Embryonic facial prominence (tissue), 1 donor: ENCODE results near the gene ST8SIA6.
"Not testable (repeated sequence)": the region's sequence is repeated elsewhere in the genome, so short reads cannot be mapped to it uniquely, and the experiment has no call there.

ENCODE experiments used
- DNase-seq: peaks from one replicate; pipeline ENCODE4 v3.0.0-alpha.2; 2016; ENCODE audit errors: extremely low spot score

The ST8SIA6 gene

DNA sequence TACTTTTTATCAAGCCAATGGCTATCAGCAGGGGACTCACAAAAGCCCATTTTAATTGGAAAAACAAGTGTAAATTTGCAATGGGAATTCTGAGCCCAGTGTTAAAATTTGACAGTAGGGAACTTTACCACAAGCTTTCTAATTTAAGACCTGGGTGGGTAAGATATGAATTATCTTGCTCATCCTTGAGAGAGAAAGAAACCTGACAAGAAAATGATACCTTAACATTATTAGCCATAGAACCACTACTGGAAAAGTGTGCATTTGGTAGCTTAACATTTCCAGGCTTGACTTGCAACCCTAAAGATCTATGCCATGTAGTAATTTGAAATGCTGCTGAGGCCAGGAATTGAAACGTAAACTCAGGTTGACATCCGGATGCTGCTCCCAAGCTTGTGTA lies 2.7 kb upstream of the ST8SIA6 start:
- DNase-seq = no peak

GRCh38 chr10:17456032-17456548 lies 1.7 kb upstream of the ST8SIA6 start:
- no peak for DNase-seq

- DNase-seq = no peak
Measured at GRCh38 chr10:17455015-17455520, 673 bp upstream of the ST8SIA6 start.

GRCh38 chr10:17453373-17454091 lies 863 bp downstream of the ST8SIA6 start:
- no peak for DNase-seq

DNA sequence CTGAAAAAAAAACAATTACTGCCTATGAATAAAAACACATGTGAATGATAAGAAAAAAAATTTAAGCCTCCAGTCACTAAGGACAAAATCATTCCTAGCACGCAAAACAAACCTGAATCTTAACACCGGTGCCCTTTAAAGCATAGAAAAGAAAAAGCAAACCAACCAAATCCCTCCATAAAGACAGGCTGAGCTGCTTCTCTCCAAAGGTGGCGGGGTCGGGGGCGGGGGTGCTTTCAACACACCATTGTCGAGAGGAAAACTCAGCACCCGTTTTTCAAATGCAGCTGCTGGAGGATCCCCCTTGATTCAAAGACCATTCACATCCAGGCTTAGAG lies 1.4 kb downstream of the ST8SIA6 start:
- DNase-seq = no peak

- DNase-seq = no peak
Measured at GRCh38 chr10:17452060-17452841, 2.1 kb downstream of the ST8SIA6 start.

DNA sequence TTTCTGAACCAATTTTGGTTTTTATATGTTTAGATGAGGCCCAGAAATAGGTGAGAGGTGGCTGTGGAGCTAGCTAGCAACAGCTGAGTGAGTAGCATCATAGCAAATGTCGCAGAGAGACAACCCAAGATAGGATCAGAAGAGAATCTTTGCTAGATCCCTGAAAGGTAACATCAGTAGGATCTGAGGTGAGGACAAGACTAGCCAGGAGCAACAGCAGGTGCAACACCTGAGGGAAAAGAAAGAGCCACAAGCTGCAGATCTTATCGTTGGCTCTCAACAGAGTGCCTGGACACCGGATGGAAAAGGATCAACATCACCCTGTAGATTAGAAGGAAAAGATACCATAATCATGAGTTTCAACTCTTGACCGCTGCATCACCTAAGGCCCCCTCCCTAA lies 4.4 kb downstream of the ST8SIA6 start:
- no peak for DNase-seq

DNA sequence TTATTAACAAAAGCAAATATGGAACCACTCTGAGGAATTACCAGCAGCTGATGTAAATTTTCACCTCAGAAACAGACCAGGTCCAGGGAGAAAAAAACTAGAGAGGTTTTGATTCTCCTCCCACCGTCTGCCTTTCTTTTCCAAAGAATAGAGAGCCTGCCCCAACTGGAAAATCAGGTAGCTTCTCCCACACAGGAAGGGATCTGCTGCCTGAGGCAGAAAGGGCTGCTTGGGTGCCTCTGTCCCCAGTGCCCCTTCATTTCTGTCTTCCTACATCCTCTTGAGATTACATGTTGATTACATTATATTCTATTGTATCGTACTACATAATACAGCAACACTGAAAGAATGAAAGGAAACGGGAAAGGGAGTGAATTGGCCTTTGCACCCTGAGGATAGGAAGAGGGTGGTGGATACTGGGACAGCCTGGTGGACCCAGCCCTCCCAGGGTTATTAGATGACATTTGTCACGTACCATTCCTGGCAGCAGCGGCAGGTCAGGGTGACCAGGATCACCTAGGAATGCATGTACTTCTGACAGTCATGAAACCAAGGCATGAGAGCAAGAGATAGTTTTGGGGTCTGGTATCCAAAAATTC lies 8.9 kb downstream of the ST8SIA6 start:
- no peak for DNase-seq

DNA sequence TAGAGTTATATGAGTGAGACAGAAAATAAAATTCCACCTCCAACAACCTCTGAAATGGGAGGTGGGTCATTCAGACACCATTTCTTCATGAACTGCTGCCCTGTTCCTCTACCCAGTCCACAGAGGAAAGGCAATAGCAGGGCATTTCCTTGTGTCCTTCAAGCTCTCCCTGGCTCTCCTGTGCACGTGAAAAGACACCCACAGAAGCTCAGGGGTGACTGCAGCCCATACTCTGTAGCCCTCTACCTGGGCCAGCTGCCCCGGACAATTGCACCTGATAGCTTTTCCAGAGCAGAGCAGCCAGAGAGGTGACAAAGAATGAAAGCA lies 10.0 kb downstream of the ST8SIA6 start:
- no peak for DNase-seq

DNA sequence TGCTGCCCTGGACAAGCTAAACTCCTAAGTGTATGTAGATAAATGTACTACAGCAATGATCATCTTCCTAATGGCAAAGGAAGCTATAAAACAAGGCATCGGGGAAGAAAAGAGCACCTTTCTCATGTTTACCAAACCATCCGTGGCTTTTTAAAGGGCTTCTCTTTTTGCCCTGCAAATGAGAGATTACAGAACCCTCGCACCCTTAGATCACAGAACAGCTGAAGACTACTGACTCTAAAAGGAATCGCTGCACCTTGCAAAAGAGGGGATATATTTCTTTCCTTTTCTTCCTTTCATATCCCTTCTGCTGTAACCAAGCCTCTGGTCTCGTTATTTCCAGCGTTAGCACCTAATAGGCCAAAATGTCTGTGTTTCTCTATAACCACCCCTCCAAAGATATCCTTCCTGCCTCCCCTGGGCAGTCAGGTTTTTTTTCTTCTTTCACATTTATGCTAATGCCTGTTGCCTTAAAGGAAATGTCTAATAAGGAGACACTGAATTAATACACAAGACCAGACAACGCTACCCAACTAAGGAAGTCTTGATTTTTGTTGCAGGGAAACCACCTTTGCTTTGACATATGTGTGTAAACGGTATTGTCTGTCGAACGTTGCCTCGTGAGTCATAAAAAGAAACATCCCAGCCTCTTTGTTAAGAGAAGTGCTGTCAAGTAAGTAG lies 10.5 kb downstream of the ST8SIA6 start:
- no peak for DNase-seq

DNA sequence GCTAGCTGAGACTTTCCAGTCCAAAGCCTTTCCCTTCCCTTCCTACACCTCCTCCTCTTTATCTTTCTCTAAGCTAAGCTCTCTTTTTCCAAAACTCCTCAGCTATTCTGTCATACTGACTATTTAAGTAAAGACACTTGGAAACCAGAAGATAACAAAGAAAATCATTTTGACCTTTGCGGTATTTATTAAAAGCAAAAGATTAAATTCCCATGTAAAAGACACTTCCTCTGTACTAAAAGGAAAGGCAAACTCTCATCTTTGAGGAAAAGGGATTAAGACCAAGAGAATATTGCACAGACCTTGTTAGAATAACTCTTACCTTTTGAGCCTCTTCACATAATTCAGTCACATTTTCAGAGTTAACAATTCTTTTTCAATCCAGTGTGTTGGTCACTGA lies 15.8 kb downstream of the ST8SIA6 start:
- no peak for DNase-seq

GRCh38 chr10:17436578-17436977 lies 17.8 kb downstream of the ST8SIA6 start:
- not testable (repeated sequence) for DNase-seq

DNA sequence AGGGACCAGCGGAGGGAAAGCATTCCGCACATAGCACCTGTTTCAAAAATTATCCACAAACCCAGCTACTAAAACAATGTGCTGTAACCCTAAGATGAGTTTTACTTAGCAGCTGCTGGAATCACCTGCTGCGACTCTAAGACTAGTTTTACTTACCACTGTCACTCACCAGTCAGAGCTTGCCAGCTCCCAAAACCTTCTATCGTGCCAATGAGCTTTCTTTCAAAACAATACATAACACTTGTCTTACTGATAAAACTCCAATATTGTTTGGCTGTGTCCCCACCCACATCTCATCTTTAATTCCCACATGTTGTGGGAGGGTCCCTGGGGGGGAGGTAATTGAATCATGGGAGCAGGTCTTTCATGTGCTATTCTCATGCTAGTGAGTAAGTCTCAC lies 18.4 kb downstream of the ST8SIA6 start:
- no peak for DNase-seq

GRCh38 chr10:17435187-17435586 lies 19.2 kb downstream of the ST8SIA6 start:
- DNase-seq = no peak

GRCh38 chr10:17432723-17433122 lies 21.7 kb downstream of the ST8SIA6 start:
- DNase-seq = no peak

DNA sequence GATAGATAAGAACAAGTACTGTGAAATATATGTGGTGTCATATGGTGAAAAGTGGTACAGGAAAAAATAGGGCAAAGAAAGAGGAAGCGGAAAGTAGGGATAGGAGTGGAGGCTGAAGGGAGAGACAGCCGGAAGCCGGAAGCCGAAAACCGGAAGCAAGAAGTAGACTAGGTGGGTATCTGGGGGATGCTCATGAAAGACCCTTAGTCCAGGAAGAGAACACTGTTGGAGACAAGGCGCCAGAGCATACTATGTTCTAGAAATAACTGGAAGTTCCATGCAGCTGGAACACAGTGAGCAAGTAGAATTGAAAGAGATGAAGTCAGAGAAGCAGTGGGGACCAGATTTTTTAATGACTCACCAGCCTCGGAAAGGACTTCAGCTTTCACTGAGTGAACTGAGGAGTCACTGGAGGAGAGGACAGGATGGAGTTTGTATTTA lies 22.5 kb downstream of the ST8SIA6 start:
- DNase-seq = no peak

DNA sequence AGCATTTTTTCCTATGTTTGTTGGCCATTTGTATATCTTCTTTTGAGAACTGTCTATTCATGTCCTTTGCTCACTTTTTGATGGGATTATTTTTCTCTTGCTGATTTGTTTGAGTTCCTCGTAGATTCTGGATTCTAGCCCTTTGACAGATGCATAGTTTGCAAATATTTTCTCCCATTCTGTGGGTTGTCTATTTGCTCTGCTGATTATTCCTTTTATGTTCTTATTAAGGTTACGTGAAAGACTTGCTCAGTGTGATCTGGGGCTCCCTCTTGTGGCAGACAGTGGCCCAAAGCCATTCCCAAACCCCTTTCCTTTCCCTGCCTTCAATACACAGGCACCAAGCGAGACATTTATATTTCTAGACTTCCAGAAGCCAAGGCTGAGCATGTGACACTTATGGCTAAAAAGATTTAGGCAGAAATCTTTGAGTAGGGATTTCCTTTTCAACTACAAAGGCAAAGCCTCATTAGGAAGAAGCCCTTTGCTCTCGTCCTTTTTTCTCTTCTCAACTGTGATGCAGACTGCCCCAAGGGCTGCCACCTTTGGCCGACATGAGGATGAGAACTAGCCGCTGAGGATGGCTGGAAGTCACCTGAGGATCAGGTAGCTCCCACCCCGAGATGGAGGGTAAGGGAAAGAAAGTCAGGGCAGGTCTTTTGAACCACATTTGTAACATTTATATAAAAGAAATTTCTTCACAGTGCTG lies 23.6 kb downstream of the ST8SIA6 start:
- peak; percentile 56 for DNase-seq

- no peak for DNase-seq
Measured at GRCh38 chr10:17429490-17429889, 24.9 kb downstream of the ST8SIA6 start.

- no peak for DNase-seq
Measured at GRCh38 chr10:17428351-17429097, 25.9 kb downstream of the ST8SIA6 start.

DNA sequence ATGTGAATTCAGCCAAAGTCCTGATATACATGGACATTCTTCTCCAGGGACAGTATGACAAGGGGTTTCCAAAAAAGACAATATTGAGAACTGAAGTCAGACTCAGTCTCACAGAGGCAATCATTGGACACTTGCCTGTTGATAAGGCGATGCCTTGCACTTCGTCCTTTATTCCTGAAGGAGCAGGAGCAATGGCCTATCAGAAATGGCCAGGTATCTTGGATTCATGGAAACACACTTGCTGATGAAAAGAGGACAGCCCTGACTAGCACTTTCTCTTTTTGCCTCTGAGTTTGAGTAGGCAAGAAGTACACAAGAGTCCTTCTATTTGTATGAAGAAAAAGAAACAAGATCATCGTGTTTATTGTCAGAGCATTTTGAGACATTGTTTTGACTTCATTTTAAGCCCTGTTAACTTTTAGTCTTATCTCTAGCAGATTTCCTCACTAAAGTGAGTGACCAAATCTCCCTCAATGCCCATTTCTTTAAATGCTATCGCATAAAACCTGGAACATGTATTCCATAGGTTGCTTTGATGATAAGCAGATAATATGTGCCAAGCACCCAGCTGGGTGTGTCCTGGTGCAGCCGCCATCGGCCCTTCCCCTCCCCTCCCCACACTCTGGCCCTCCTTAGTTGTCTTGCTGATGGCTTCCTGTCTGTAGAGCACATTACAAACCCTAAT lies 26.6 kb downstream of the ST8SIA6 start:
- DNase-seq = no peak
